ENCODE results near the gene ARL11.
"Not testable (repeated sequence)": the region's sequence is repeated elsewhere in the genome, so short reads cannot be mapped to it uniquely, and the experiment has no call there.

ARL11 gene

GRCh38 chr13:49627831-49628652 lies at the start of gene ARL11:
Gene ARL11 (plus strand): TSS chr13:49628507. CDS start chr13:49630448, 1,941 bp downstream.
- in situ Hi-C loops (cut with MboI; ENCODE audit: low sequenced_read_pairs), result no loop called here

- in situ Hi-C loops (cut with MboI; ENCODE audit: low sequenced_read_pairs), result no loop called here
Observed at GRCh38 chr13:49579501-49579900, 48.8 kb upstream of the ARL11 start.

GRCh38 chr13:49580980-49581680 lies 47.2 kb upstream of the ARL11 start:
- in situ Hi-C loops (cut with MboI; ENCODE audit: low sequenced_read_pairs), result no loop called here

- in situ Hi-C loops (cut with MboI; ENCODE audit: low sequenced_read_pairs), result no loop called here
Observed at GRCh38 chr13:49584771-49585182, 43.5 kb upstream of the ARL11 start.

GRCh38 chr13:49585220-49586157 lies 42.8 kb upstream of the ARL11 start, which contains the start of gene RCBTB1:
Gene RCBTB1 (minus strand): TSS chr13:49585558. CDS start chr13:49567279, 18,279 bp downstream.
- in situ Hi-C loops (cut with MboI; ENCODE audit: low sequenced_read_pairs), result no loop called here

- in situ Hi-C loops (cut with MboI; ENCODE audit: low sequenced_read_pairs), result no loop called here
Observed at GRCh38 chr13:49586717-49587116, 41.6 kb upstream of the ARL11 start.

- in situ Hi-C loops (cut with MboI; ENCODE audit: low sequenced_read_pairs), result no loop called here
Observed at GRCh38 chr13:49587311-49587847, 40.9 kb upstream of the ARL11 start.

GRCh38 chr13:49590714-49591113 lies 37.6 kb upstream of the ARL11 start:
- in situ Hi-C loops (cut with MboI; ENCODE audit: low sequenced_read_pairs), result not testable (repeated sequence)

- in situ Hi-C loops (cut with MboI; ENCODE audit: low sequenced_read_pairs), result not testable (repeated sequence)
Observed at GRCh38 chr13:49593876-49594275, 34.4 kb upstream of the ARL11 start.

- in situ Hi-C loops (cut with MboI; ENCODE audit: low sequenced_read_pairs), result no loop called here
Observed at GRCh38 chr13:49594576-49594975, 33.7 kb upstream of the ARL11 start.

- in situ Hi-C loops (cut with MboI; ENCODE audit: low sequenced_read_pairs), result no loop called here
Observed at GRCh38 chr13:49596221-49596620, 32.1 kb upstream of the ARL11 start.

- in situ Hi-C loops (cut with MboI; ENCODE audit: low sequenced_read_pairs), result no loop called here
Observed at GRCh38 chr13:49597043-49597641, 31.2 kb upstream of the ARL11 start.

GRCh38 chr13:49602005-49602404 lies 26.3 kb upstream of the ARL11 start:
- in situ Hi-C loops (cut with MboI; ENCODE audit: low sequenced_read_pairs), result loop anchor here (25.0 kb wide), 1 partner anchor 315 kb away; no protein-coding TSS in a partner anchor

GRCh38 chr13:49602615-49603014 lies 25.7 kb upstream of the ARL11 start:
- in situ Hi-C loops (cut with MboI; ENCODE audit: low sequenced_read_pairs), result loop anchor here (25.0 kb wide), 1 partner anchor 315 kb away; no protein-coding TSS in a partner anchor

GRCh38 chr13:49604570-49604969 lies 23.7 kb upstream of the ARL11 start:
- in situ Hi-C loops (cut with MboI; ENCODE audit: low sequenced_read_pairs), result loop anchor here (25.0 kb wide), 1 partner anchor 317 kb away; no protein-coding TSS in a partner anchor

- in situ Hi-C loops (cut with MboI; ENCODE audit: low sequenced_read_pairs), result loop anchor here (25.0 kb wide), 1 partner anchor 320 kb away; no protein-coding TSS in a partner anchor
Observed at GRCh38 chr13:49606747-49607648, 21.3 kb upstream of the ARL11 start.

GRCh38 chr13:49607761-49608160 lies 20.5 kb upstream of the ARL11 start:
- in situ Hi-C loops (cut with MboI; ENCODE audit: low sequenced_read_pairs), result loop anchor here (25.0 kb wide), 1 partner anchor 320 kb away; no protein-coding TSS in a partner anchor

GRCh38 chr13:49608651-49609331 lies 19.5 kb upstream of the ARL11 start:
- in situ Hi-C loops (cut with MboI; ENCODE audit: low sequenced_read_pairs), result loop anchor here (25.0 kb wide), 1 partner anchor 321 kb away; no protein-coding TSS in a partner anchor
